Measurements from ENCODE around the gene GOLGA6L7. TPM values are rescaled to one million over a fixed set of nuclear protein-coding genes. Genes with fewer than 3 reads are reported as not detected.
"Not testable (repeated sequence)": the region's sequence is repeated elsewhere in the genome, so short reads cannot be mapped to it uniquely, and the experiment has no call there.

Gene GOLGA6L7
- total RNA-seq, 1 donor from 2014 or later: not detected

DNA sequence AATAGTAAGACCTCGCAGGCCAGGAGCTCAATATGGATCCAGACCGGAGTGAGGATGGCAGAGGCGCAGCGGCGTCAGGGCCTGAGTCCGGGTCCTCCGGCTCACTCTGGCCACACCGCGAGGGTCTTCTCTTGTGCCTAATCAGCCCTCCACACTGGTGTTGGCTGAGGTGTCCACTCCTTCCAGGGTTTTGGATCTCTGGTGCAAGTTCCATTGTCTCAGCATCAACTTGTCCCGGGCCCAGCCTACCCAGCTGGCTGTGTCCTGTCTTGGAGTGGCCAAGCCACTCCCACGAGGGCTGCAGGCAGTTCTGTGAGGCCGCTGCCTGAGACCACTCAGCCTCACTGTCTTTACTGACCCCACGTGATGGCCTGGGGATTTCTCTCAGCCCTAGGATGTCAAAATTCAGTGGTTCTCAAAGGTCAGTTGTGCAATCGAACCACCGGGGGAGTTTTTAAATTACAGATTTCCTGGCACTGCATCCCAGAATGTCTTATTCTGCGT lies 12.6 kb upstream of the GOLGA6L7 start:
- Mint-ChIP-seq H3K9me3 (no peaks in the 10 kb centered on the region), H3K27ac (ENCODE audit: unreplicated experiment) (peak overlapping the region; percentile 67), H3K4me3 (no peak overlapping the region), H3K36me3 (ENCODE audit: low read depth) (no peaks in the 10 kb centered on the region), H3K27me3 (ENCODE audit: low read depth) (no peaks in the 10 kb centered on the region), H3K4me1 (peaks cover 17% of the 10 kb centered on the region)
- DNase-seq (ENCODE audit: low read depth, low spot score): no peak
- TF ChIP-seq, protein P1, sequence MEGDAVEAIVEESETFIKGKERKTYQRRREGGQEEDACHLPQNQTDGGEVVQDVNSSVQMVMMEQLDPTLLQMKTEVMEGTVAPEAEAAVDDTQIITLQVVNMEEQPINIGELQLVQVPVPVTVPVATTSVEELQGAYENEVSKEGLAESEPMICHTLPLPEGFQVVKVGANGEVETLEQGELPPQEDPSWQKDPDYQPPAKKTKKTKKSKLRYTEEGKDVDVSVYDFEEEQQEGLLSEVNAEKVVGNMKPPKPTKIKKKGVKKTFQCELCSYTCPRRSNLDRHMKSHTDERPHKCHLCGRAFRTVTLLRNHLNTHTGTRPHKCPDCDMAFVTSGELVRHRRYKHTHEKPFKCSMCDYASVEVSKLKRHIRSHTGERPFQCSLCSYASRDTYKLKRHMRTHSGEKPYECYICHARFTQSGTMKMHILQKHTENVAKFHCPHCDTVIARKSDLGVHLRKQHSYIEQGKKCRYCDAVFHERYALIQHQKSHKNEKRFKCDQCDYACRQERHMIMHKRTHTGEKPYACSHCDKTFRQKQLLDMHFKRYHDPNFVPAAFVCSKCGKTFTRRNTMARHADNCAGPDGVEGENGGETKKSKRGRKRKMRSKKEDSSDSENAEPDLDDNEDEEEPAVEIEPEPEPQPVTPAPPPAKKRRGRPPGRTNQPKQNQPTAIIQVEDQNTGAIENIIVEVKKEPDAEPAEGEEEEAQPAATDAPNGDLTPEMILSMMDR (conservative IDR thresholded peaks at IDR 0.05): no peak

DNA sequence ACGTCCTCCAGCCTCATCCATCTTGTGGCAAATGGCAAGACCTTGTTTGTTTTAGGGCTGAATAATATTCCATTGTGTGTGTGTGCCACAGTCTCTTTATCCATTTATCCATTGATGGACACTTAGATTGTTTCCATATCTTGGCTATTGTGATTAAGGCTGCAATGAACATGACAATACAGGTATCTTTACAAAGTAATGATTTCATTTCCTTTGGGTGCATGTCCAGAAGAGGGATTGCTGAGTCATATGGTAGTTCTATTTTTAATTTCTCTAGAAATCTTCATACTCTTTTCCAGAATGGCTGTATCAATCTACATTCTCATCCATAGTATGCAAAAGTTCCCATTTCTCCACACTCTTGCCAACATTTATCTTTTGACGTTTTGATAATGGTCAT lies 6.1 kb upstream of the GOLGA6L7 start:
- H3K4me1 Mint-ChIP-seq: peaks cover 11% of the 10 kb centered on the region
- H3K4me3 Mint-ChIP-seq; H3K9me3 Mint-ChIP-seq; H3K27ac Mint-ChIP-seq (ENCODE audit: unreplicated experiment); DNase-seq (ENCODE audit: low read depth, low spot score); H3K36me3 Mint-ChIP-seq (ENCODE audit: low read depth); H3K27me3 Mint-ChIP-seq (ENCODE audit: low read depth): not testable (repeated sequence)

DNA sequence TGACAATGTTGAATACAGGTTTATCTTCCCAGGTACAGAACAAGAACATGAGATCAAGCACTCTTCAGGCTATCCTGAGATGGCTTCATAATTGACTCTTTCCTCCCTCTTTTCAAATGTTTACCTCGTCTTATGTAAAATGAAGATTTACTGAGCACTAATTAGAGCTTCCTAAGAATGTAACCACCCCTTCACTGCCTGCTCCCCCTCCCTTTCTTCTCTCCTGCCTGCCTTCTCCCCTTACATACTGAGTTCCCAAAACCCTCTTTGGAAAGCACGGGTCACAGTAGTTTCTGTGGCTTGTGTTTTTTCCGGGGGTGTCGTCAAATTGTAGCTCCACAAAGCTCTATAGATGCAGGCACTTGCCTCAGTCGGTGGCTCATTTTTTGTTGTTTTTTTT lies 5.2 kb upstream of the GOLGA6L7 start:
- not testable (repeated sequence) for H3K9me3 Mint-ChIP-seq; DNase-seq (ENCODE audit: low read depth, low spot score); H3K27me3 Mint-ChIP-seq (ENCODE audit: low read depth); H3K4me3 Mint-ChIP-seq; H3K36me3 Mint-ChIP-seq (ENCODE audit: low read depth)
- peak overlapping the region; percentile 3 for H3K27ac Mint-ChIP-seq (ENCODE audit: unreplicated experiment)
- peaks cover 11% of the 10 kb centered on the region for H3K4me1 Mint-ChIP-seq

GRCh38 chr15:28849766-28850165 lies 1.3 kb upstream of the GOLGA6L7 start:
- DNase-seq (ENCODE audit: low read depth, low spot score): not testable (repeated sequence)

DNA sequence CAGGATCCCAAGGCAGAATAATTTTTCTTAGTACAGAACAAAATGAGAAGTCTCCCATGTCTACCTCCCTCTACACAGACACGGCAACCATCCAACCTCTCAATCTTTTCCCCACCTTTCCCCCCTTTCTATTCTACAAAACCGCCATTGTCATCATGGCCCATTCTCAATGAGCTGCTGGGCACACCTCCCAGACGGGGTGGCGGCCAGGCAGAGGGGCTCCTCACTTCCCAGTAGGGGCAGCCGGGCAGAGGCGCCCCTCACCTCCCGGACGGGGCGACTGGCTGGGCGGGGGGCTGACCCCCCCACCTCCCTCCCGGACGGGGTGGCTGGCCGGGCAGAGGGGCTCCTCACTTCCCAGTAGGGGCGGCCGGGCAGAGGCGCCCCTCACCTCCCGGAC lies 827 bp upstream of the GOLGA6L7 start:
- not testable (repeated sequence) for DNase-seq (ENCODE audit: low read depth, low spot score); H3K27ac Mint-ChIP-seq (ENCODE audit: unreplicated experiment); H3K9me3 Mint-ChIP-seq; H3K36me3 Mint-ChIP-seq (ENCODE audit: low read depth); H3K4me3 Mint-ChIP-seq; H3K27me3 Mint-ChIP-seq (ENCODE audit: low read depth)
- H3K4me1 Mint-ChIP-seq: peaks cover 11% of the 10 kb centered on the region

More at GRCh38 chr15:28849766-28850165, 1.3 kb upstream of the GOLGA6L7 start:
- H3K9me3 Mint-ChIP-seq; H3K36me3 Mint-ChIP-seq (ENCODE audit: low read depth); H3K27ac Mint-ChIP-seq (ENCODE audit: unreplicated experiment); H3K27me3 Mint-ChIP-seq (ENCODE audit: low read depth); H3K4me3 Mint-ChIP-seq: not testable (repeated sequence)
- peaks cover 11% of the 10 kb centered on the region for H3K4me1 Mint-ChIP-seq

DNA sequence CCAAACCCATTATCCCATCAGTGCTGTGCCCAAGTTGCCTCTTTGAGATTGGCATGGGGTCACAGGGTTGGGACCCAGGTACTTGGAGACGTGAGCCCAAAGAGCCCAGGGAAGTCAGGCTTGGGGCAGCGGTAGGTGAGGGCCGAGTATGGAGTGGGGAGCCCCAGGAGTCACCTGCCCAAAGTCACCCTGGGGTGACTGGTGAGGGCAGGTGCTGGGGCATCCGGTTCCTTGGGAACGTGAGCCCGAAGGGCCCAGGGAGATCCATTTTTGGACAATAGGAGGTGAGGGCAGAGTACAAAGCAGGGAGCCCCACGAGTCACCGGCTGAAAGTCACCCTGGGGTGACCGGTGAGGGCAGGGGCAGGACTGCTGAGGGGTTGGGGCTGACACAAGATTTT lies 485 bp downstream of the GOLGA6L7 start:
- H3K27ac Mint-ChIP-seq (ENCODE audit: unreplicated experiment); H3K4me3 Mint-ChIP-seq; H3K9me3 Mint-ChIP-seq; H3K4me1 Mint-ChIP-seq; DNase-seq (ENCODE audit: low read depth, low spot score); H3K27me3 Mint-ChIP-seq (ENCODE audit: low read depth); H3K36me3 Mint-ChIP-seq (ENCODE audit: low read depth): not testable (repeated sequence)

GRCh38 chr15:28847247-28847646 lies 1.2 kb downstream of the GOLGA6L7 start:
- not testable (repeated sequence) for H3K36me3 Mint-ChIP-seq (ENCODE audit: low read depth); H3K27ac Mint-ChIP-seq (ENCODE audit: unreplicated experiment); H3K27me3 Mint-ChIP-seq (ENCODE audit: low read depth); DNase-seq (ENCODE audit: low read depth, low spot score); H3K9me3 Mint-ChIP-seq; H3K4me3 Mint-ChIP-seq; H3K4me1 Mint-ChIP-seq

DNA sequence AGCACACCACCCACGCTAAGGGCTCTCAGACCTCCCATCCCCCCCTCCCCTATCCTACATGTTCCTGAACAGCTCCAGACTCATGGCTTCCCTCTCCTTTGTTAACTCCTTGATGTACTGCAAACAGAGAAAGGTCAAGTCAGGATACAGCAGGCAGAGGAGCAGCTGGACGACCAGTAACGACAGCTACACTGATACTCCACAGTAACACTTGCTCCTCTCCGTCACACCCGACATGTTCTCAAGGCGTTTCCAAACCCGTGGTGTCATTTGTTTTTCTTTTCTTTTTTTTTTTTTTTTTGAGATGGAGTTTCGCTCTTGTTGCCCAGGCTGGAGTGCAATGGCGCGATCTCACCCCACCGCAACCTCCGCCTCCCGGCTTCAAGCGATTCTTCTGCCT lies 4.3 kb downstream of the GOLGA6L7 start:
- not testable (repeated sequence) for H3K36me3 Mint-ChIP-seq (ENCODE audit: low read depth); H3K9me3 Mint-ChIP-seq; H3K27ac Mint-ChIP-seq (ENCODE audit: unreplicated experiment); DNase-seq (ENCODE audit: low read depth, low spot score); H3K4me3 Mint-ChIP-seq; H3K4me1 Mint-ChIP-seq; H3K27me3 Mint-ChIP-seq (ENCODE audit: low read depth)

DNA sequence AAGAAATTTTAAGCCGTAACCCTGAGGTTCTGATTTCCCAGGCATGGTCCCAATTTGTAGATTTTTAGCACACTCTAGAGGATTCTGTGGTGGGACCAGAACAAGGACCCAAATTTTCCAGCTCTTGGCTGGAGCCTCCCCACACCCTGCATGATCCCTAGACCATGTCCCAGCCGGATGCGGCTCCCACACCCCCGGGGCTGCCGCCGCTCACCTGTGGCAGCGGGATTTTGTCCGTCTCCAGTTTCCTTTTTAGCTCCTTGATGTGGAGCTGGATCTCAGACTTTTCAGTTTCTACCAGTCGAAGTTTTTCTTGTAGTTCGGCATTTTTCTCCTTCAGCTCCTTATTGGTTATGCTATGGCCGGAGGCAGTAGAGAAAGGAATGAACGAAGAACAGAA lies 4.9 kb downstream of the GOLGA6L7 start:
- H3K27me3 Mint-ChIP-seq (ENCODE audit: low read depth); H3K9me3 Mint-ChIP-seq; H3K4me3 Mint-ChIP-seq; H3K36me3 Mint-ChIP-seq (ENCODE audit: low read depth); H3K27ac Mint-ChIP-seq (ENCODE audit: unreplicated experiment); DNase-seq (ENCODE audit: low read depth, low spot score); H3K4me1 Mint-ChIP-seq: not testable (repeated sequence)

GRCh38 chr15:28842210-28842609 lies 6.2 kb downstream of the GOLGA6L7 start:
- H3K4me1 Mint-ChIP-seq; H3K36me3 Mint-ChIP-seq (ENCODE audit: low read depth); H3K9me3 Mint-ChIP-seq; DNase-seq (ENCODE audit: low read depth, low spot score); H3K27me3 Mint-ChIP-seq (ENCODE audit: low read depth); H3K27ac Mint-ChIP-seq (ENCODE audit: unreplicated experiment); H3K4me3 Mint-ChIP-seq: not testable (repeated sequence)

DNA sequence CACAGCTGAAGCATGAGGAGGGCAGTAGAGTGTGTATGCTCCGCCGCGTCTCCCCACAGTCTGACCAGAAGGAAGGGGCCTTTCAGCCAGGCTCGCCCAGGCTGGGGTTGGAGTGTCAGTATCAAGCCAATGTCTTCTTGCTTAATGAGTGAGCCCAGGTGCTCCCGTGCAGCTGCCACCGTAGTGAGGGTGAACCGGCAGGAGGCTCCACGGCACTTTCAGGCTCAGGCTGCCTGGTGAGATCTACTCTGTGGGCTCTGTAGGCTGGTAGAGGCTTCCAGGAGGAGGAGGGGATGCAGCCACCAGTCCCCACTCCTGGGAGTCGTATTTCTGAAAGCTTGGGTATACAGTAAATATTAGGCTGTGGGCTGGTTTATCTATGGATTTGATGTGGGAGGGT lies 8.2 kb downstream of the GOLGA6L7 start:
- H3K27me3 Mint-ChIP-seq (ENCODE audit: low read depth); H3K36me3 Mint-ChIP-seq (ENCODE audit: low read depth); H3K9me3 Mint-ChIP-seq; DNase-seq (ENCODE audit: low read depth, low spot score); H3K27ac Mint-ChIP-seq (ENCODE audit: unreplicated experiment); H3K4me3 Mint-ChIP-seq; H3K4me1 Mint-ChIP-seq: not testable (repeated sequence)

GRCh38 chr15:28834957-28835585 lies 13.4 kb downstream of the GOLGA6L7 start:
- H3K27me3 Mint-ChIP-seq (ENCODE audit: low read depth); H3K9me3 Mint-ChIP-seq; H3K4me3 Mint-ChIP-seq; H3K36me3 Mint-ChIP-seq (ENCODE audit: low read depth); H3K27ac Mint-ChIP-seq (ENCODE audit: unreplicated experiment); DNase-seq (ENCODE audit: low read depth, low spot score): not testable (repeated sequence)
- H3K4me1 Mint-ChIP-seq: peaks cover 13% of the 10 kb centered on the region

DNA sequence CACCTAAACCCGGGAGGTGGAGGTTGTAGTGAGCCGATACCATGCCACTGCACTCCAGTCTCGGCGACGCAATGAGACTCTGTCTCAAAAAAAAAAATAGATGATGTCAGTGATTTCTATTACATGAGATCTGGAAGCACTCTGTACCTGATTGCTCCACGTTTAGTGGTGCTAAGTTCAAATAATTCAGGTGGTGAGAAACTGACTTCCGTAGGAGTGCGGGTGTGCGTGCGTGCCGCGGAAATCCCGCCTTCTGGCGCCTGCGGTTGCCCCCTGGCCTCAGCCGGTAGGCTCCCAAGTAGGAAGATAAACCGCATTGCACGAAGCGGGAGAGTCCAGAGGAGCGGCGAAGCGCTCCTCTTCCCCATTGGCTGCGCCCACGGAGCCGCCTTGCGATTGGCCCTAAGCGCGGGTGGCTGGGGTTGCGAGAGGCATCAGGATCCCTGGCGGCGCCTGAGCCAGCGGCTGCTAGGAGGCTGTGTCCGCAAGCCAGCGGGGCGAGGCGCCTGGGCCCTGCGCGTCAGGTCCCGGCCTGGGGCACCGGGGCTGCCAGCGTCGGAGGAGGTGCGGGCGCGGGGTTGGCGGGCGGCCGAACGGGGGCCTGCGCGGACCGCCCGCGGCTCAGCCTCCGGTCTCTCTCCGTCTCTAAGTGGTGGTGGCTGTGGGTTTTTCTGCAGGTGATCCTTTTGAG lies 16.4 kb downstream of the GOLGA6L7 start:
- peak overlapping the region; percentile 35 for H3K27ac Mint-ChIP-seq (ENCODE audit: unreplicated experiment)
- not testable (repeated sequence) for H3K27me3 Mint-ChIP-seq (ENCODE audit: low read depth); H3K36me3 Mint-ChIP-seq (ENCODE audit: low read depth)

More for the DNA sequence above, 16.4 kb downstream of the GOLGA6L7 start:
- peak; percentile 71 for DNase-seq (ENCODE audit: low read depth, low spot score)
- H3K4me1 Mint-ChIP-seq: peaks cover 13% of the 10 kb centered on the region
- H3K9me3 Mint-ChIP-seq: not testable (repeated sequence)
- H3K4me3 Mint-ChIP-seq: peak overlapping the region; percentile 82
